H1 (cell line): ENCODE results near the gene SPAG16. TPM values are rescaled to one million over a fixed set of nuclear protein-coding genes. Genes with fewer than 3 reads are reported as not detected.

Experiments used
- ASH2L ChIP-seq: fragments of 200-600, 300-600 bp; sonication (generic); IDR thresholded peaks from one replicate; pipeline ENCODE4 v1.7.1; 2017; ENCODE audit warnings: low read length
- ATF3 ChIP-seq: IDR thresholded peaks from 2 replicates; pipeline ENCODE4 v1.6.1; 2011; ENCODE audit warnings: low read depth, mild to moderate bottlenecking, low read length; ENCODE audit not compliant: insufficient read depth
- CBX8 ChIP-seq: fragments of 300-800, 300-1000 bp; sonication (generic); IDR thresholded peaks from 2 replicates; pipeline ENCODE4 v1.7.1; 2016; ENCODE audit warnings: low read depth, low read length, borderline replicate concordance
- CHD7 ChIP-seq: fragments of 300-600 bp; sonication (generic); IDR thresholded peaks from 2 replicates; pipeline ENCODE4 v1.7.1; 2012; ENCODE audit warnings: low read length, moderate library complexity, mild to moderate bottlenecking, inconsistent platforms; ENCODE audit not compliant: insufficient replicate concordance
- FOSL1 ChIP-seq: IDR thresholded peaks from 2 replicates; pipeline ENCODE4 v1.6.1; 2011; ENCODE audit warnings: mild to moderate bottlenecking, low read depth, low read length, moderate library complexity; ENCODE audit not compliant: insufficient read depth
- HDAC6 ChIP-seq: IDR thresholded peaks from one replicate; pipeline ENCODE4 v1.7.1; 2012; ENCODE audit warnings: low read depth, mild to moderate bottlenecking, inconsistent platforms, low read length, moderate library complexity
- KDM5A ChIP-seq: fragments of 200-600 bp; IDR thresholded peaks from 2 replicates; pipeline ENCODE4 v1.7.1; 2012; ENCODE audit warnings: mild to moderate bottlenecking, low read length, inconsistent platforms, mixed read lengths
- NANOG ChIP-seq: IDR thresholded peaks from 2 replicates; pipeline ENCODE4 v1.6.1; 2011; ENCODE audit warnings: low read length, low read depth, mild to moderate bottlenecking, inconsistent platforms; ENCODE audit not compliant: insufficient read depth, poor library complexity, severe bottlenecking
- POLR2A ChIP-seq, 2 experiments: IDR thresholded peaks; 1 replicate in 1 of 2; 2 replicates in 1 of 2; pipeline ENCODE4 v1.6.1; 2011; ENCODE audit warnings: low read depth in 2 of 2, low read length in 2 of 2, mild to moderate bottlenecking in 2 of 2; ENCODE audit errors: control extremely low read depth in 1 of 2
- SIN3A ChIP-seq, 2 experiments: IDR thresholded peaks in 1 of 2; conservative IDR thresholded peaks in 1 of 2; 2 replicates each; pipeline ENCODE4 v1.6.1; 2011 to 2012; ENCODE audit warnings: low read length in 2 of 2, improper control_type of control experiment in 1 of 2, low read depth in 1 of 2, mild to moderate bottlenecking in 1 of 2
- SIX5 ChIP-seq: IDR thresholded peaks from 2 replicates; pipeline ENCODE4 v1.6.1; 2011; ENCODE audit warnings: mild to moderate bottlenecking, low read depth, low read length
- TCF12 ChIP-seq: IDR thresholded peaks from 2 replicates; pipeline ENCODE4 v1.6.1; 2011; ENCODE audit warnings: low read depth, mild to moderate bottlenecking, low read length
- polyA plus RNA-seq, 7 experiments: library from polyadenylated mRNA; depleted of rRNA in 3 of 7; stranded (reverse) in 5 of 7; unstranded in 2 of 7; fragments of >200 nt in 5 of 7; fragments of 200-250 nt in 2 of 7; gene quantifications; 1 replicate in 5 of 7; 2 replicates in 1 of 7; 4 replicates in 1 of 7; pipeline versions ENCODE4 v1.2.1 to v1.2.3, GENCODE V29; 2011 to 2013; ENCODE audit warnings: missing spikeins in 2 of 7, mixed read lengths in 2 of 7
- total RNA-seq: library from RNA; stranded (reverse); fragmentation: NEBNext Ultra II Directional; extraction: Animal tissue kit (Norgen Biotek cat#: 25700); gene quantifications from 2 replicates; pipeline ENCODE4 v1.2.1, GENCODE V29; 2021

Gene SPAG16
- total and polyA plus RNA-seq, 2 of the 8 experiments (the other 6 are each of a cell fraction or from before 2014, with no cell fraction given): 6.0 to 14.9 TPM

GRCh38 chr2:213868526-213868925 is 584.3 kb downstream of the SPAG16 start (continued):
- TF ChIP-seq CHD7 (no peak), ASH2L (no peak), FOSL1 (no peak), TCF12 (no peak), SIX5 (no peak), ATF3 (no peak), POLR2A (IDR thresholded peaks at IDR 0.05; ENCODE audit: control extremely low read depth in 1 of 2, low read depth in 2 of 2, low read length in 2 of 2) (no peak), NANOG (no peak), HDAC6 (no peak), SIN3A (conservative IDR thresholded peaks at IDR 0.05 in 1 of 2, IDR thresholded peaks at IDR 0.05 in 1 of 2; ENCODE audit: low read depth in 1 of 2, low read length in 2 of 2) (no peak), CBX8 (no peak), KDM5A (no peak)
